Activated T-helper 2 cell treated with anti-CD3 and anti-CD28 coated beads, Interferon-gamma antibody, Interleukin-2, Interleukin-4, amounts not matched to agents 10 μg/mL and 5 μg/mL and 100 μg/mL, durations not matched to agents 14 hours and 24 hours and 36 hours (primary cell): ENCODE data around the gene FLACC1. TPM values are rescaled to one million over a fixed set of nuclear protein-coding genes. Genes with fewer than 3 reads are reported as not detected.
"Not testable (repeated sequence)": the region's sequence is repeated elsewhere in the genome, so short reads cannot be mapped to it uniquely, and the experiment has no call there.

Experiments
- DNase-seq: peaks from one replicate; pipeline ENCODE4 v3.0.0; 2021; ENCODE audit warnings: low spot score
- H3K27ac Mint-ChIP-seq: one replicate; pipeline ENCODE4 v1.8.0; 2021; ENCODE audit warnings: mixed read lengths
- H3K27me3 Mint-ChIP-seq: one replicate; pipeline ENCODE4 v1.8.0; 2021; ENCODE audit warnings: low read depth, mixed read lengths
- H3K36me3 Mint-ChIP-seq: one replicate; pipeline ENCODE4 v1.8.0; 2021; ENCODE audit warnings: low read depth, mixed read lengths
- H3K4me1 Mint-ChIP-seq: one replicate; pipeline ENCODE4 v1.8.0; 2021; ENCODE audit warnings: low read depth, mixed read lengths
- H3K4me3 Mint-ChIP-seq: one replicate; pipeline ENCODE4 v1.8.0; 2021; ENCODE audit warnings: low read depth, mild to moderate bottlenecking, moderate library complexity, mixed read lengths
- H3K9me3 Mint-ChIP-seq: one replicate; pipeline ENCODE4 v1.8.0; 2021; ENCODE audit warnings: mixed read lengths
- intact Hi-C: fragments of 100-400 bp; cut with micrococcal nuclease; formaldehyde crosslinking; loops from one replicate; pipeline ENCODE4 v1.15.1; 2023
- total RNA-seq: library from RNA; stranded (reverse); gene quantifications from 2 replicates; pipeline ENCODE4 v1.2.3, GENCODE V29; 2022

FLACC1 gene
- total RNA-seq, 1 donor from 2014 or later = 0.84 TPM

DNA sequence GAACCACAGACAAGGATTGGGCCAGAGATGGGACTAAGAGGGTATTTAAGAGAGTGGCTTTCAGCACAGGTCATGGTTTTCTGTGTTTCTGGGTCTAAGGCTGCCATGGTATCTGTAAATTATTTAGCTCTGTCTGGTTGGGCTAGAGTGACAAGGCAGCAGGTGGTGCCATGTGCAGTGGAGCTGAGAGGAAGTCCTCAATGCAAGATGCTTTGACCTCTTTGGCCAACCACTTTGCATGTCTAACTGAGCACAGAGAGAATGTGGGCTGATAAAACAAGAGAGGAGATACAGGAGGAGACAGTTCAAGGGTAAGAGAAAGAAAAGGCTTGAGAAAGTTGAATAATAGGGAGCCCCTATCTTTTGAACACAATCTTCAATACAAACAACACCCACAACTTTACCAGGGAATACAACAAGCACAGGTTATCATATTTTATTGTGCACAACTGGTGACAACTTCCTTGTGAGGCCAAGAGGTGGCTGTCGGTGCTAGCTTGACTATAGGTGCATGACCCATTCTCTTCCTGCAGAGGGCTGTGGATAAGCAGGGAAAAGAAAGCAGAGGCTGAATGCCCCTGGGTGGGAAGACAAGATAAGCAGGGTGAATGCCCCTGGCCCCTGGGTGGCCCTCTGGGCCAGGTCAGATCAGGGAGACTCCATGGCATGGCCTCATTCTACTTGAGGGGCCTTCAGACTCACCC is 12.3 kb downstream of the FLACC1 start:
- Mint-ChIP-seq H3K36me3 (peaks cover 37% of the 10 kb centered on the region), H3K4me3 (no peak overlapping the region), H3K27me3 (no peaks in the 10 kb centered on the region), H3K27ac (no peak overlapping the region), H3K9me3 (peaks cover 16% of the 10 kb centered on the region), H3K4me1 (peaks cover 33% of the 10 kb centered on the region)
- intact Hi-C loops = no loop called here
- no peak for DNase-seq

DNA sequence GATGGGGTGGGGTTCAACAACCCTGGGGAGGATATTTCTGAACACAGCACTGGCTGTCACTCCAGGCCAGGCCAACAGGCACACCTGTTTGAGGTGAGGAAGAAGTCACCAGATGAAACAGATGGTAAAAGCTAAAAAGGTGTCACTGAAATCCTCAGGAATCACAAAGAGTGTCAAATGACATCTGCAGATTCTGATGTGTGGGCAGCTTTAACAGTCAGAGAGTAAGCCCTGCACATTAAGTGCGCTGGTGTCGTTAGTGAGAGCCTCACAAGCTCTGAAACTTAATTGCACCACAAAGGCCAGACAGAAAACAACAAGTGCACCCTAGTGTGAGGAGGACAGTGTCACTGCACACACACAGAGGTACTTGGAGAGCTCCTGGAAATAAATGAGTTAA is 13.6 kb downstream of the FLACC1 start:
- no peak overlapping the region for H3K4me3 Mint-ChIP-seq
- DNase-seq = no peak
- H3K4me1 Mint-ChIP-seq = peaks cover 37% of the 10 kb centered on the region
- intact Hi-C loops = no loop called here
- H3K27me3 Mint-ChIP-seq = no peaks in the 10 kb centered on the region
- peaks cover 28% of the 10 kb centered on the region for H3K9me3 Mint-ChIP-seq
- no peak overlapping the region for H3K27ac Mint-ChIP-seq
- H3K36me3 Mint-ChIP-seq = peaks cover 50% of the 10 kb centered on the region

DNA sequence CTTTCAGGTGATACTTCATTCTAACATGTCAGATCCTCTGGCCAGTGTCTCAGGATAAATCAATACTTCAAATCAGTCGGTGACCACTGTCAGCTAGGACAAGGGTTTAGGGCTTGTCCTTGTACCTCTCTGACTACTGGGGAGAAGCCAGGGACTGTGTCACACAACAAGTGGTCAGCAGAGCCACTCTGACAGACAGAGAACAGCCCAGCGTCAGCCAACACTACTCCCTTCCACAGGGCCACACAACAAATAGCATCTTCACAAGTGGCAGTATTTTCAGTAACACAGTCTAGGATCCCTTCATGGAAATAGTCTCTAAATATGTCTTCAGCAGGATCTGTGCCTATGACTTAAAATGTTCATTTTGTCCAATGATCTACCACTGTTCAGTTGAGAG is 14.2 kb downstream of the FLACC1 start:
- Mint-ChIP-seq H3K27ac (no peak overlapping the region), H3K9me3 (peaks cover 34% of the 10 kb centered on the region), H3K4me1 (peaks cover 37% of the 10 kb centered on the region), H3K4me3 (no peak overlapping the region), H3K27me3 (no peaks in the 10 kb centered on the region), H3K36me3 (peaks cover 56% of the 10 kb centered on the region)
- DNase-seq = no peak
- intact Hi-C loops = no loop called here

DNA sequence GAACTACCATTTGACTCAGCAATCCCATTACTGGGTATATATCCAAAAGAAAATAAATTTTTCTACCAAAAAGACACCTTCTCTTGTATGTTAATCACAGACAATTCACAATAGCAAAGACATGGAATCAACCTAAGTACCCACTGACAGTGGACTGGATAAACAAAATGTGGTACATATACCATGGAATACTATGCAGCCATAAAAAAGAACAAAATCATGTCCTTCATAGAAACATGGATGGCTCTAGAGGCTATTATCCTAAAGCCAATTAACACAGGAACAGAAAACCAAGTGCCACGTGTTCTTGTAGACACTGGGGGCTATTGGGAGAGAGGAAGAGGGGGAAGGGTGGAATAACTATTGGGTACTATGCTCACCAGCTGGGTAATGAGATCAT is 27.7 kb downstream of the FLACC1 start:
- Mint-ChIP-seq H3K27ac (no peak overlapping the region), H3K4me1 (no peaks in the 10 kb centered on the region), H3K9me3 (peaks cover 44% of the 10 kb centered on the region), H3K36me3 (peaks cover 14% of the 10 kb centered on the region), H3K27me3 (no peaks in the 10 kb centered on the region), H3K4me3 (no peak overlapping the region)
- intact Hi-C loops = no loop called here
- no peak for DNase-seq

DNA sequence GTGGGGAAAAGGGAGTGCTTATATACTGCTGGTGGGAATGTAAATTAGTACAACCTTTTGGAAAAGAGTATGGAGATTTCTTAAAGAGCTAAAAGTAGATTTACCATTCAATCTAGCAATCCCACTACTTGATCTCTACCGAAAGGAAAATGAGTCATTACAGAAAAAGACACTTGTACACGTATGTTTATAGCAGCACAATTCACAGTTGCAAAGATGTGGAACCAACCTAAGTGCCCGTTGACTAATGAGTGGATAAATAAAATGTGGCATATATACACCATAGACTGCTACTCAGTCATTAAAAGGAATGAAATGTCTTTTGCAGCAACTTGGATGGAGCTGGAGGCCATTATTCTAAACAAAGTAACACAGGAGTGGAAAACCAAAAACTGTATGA is 29.5 kb downstream of the FLACC1 start:
- peaks cover 22% of the 10 kb centered on the region for H3K36me3 Mint-ChIP-seq
- H3K27ac Mint-ChIP-seq = no peak overlapping the region
- peaks cover 50% of the 10 kb centered on the region for H3K9me3 Mint-ChIP-seq
- no peaks in the 10 kb centered on the region for H3K27me3 Mint-ChIP-seq
- intact Hi-C loops = no loop called here
- H3K4me3 Mint-ChIP-seq = no peak overlapping the region
- no peaks in the 10 kb centered on the region for H3K4me1 Mint-ChIP-seq
- no peak for DNase-seq

DNA sequence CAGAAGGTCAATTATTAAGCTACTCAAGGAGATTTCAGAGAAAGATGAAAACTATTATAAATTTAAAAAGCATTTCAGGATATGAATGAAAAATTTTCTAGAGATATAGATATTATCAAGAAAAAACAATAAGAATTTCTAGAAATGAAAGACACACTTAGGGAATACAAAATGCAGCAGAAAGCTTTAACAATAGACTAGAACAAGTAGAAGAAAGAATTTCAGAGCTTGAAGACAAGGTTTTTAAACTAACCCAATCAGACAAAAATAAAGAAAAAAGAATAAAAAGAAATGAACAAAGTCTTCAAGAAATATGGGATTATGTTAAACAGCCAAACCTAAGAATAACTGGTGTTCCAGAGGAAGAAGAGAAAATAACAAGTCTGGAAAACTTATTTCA is 34.4 kb downstream of the FLACC1 start:
- H3K36me3 Mint-ChIP-seq = peaks cover 24% of the 10 kb centered on the region
- peaks cover 62% of the 10 kb centered on the region for H3K9me3 Mint-ChIP-seq
- no peaks in the 10 kb centered on the region for H3K4me1 Mint-ChIP-seq
- no peak overlapping the region for H3K4me3 Mint-ChIP-seq
- intact Hi-C loops = no loop called here
- no peak for DNase-seq
- H3K27ac Mint-ChIP-seq = no peak overlapping the region
- no peaks in the 10 kb centered on the region for H3K27me3 Mint-ChIP-seq

DNA sequence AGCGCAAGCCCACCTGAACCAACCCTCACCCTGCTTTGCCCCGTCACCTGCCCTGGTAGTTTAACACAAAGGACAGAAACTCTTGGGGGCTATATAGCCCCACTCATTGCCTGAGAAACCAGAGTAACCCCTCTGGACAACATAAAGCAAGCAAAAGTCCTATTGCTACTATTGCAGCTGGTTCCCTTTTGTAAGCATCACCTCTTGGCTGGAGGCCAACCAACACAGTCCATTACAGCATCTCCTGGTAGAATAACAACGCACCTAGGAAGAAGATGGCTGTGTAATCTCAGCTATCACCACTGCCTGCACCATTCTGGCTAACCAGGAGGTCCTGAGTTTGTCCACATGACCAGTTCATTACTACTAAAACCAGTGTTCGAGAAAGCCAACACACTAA is 36.4 kb downstream of the FLACC1 start:
- intact Hi-C loops = no loop called here
- H3K4me3 Mint-ChIP-seq = no peak overlapping the region
- H3K27ac Mint-ChIP-seq = no peak overlapping the region
- no peaks in the 10 kb centered on the region for H3K27me3 Mint-ChIP-seq
- H3K36me3 Mint-ChIP-seq = peaks cover 20% of the 10 kb centered on the region
- peaks cover 55% of the 10 kb centered on the region for H3K9me3 Mint-ChIP-seq
- H3K4me1 Mint-ChIP-seq = no peaks in the 10 kb centered on the region
- no peak for DNase-seq

DNA sequence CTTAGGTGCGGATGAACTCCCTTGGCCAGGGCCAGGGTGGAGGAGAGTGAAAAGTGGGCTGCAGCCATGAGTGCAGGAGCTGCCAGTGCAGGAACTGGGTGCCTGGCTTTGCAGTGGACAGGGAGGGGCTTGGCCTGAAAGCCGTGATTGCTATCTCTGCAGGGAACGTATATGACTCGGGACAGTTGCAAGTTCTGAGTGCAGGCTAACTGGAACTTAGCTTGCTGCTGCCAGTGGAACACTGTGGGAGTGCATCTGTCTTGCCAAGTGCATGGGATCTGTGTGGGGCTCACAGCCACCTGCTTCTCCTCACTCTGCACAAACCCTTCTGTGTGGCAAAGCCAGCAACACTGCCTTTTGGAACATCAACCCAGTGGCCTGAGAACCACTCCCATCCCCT is 36.9 kb downstream of the FLACC1 start:
- Mint-ChIP-seq H3K4me3 (no peak overlapping the region), H3K4me1 (no peaks in the 10 kb centered on the region), H3K9me3 (peaks cover 55% of the 10 kb centered on the region), H3K36me3 (peaks cover 20% of the 10 kb centered on the region), H3K27me3 (no peaks in the 10 kb centered on the region), H3K27ac (no peak overlapping the region)
- intact Hi-C loops = no loop called here
- no peak for DNase-seq

DNA sequence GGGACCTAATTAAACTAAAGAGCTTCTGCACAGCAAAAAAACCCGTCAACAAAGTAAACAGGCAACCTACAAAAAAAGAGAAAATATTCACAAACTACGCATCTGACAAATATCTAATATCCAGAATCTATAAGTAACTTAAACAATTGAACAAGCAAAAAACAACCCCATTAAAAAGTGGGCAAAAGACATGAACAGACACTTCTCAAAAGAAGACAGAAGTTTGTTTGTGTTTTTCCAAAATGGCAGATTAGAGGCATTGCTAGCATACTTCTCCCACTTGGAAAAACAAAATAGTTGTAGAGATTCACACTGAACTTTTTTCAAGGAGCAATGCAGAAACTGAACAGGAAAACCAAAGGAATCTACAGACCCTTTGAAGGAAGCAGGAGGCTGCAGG is 37.6 kb downstream of the FLACC1 start:
- peaks cover 57% of the 10 kb centered on the region for H3K9me3 Mint-ChIP-seq

DNA sequence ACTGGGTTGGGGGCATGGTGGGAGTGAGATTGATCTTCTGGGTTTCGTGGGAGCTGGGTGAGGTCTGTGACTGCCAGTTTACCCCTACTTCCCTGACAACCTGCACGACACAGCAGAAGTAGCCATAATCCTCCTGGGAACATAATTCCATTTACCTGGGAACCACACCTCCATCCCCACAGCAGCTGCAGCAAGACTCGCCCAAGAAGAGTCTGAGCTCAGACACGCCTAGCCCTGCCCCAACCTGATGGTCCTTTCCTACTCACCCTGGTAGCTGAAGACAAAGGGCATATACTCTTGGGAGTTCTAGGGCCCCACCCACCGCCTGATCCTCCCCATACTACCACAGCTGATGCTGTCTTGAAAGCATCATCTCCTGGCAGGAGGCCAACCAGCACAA is 43.8 kb downstream of the FLACC1 start:
- intact Hi-C loops = no loop called here
- Mint-ChIP-seq H3K9me3 (peaks cover 60% of the 10 kb centered on the region), H3K4me3 (no peak overlapping the region), H3K4me1 (no peaks in the 10 kb centered on the region), H3K36me3 (peaks cover 25% of the 10 kb centered on the region), H3K27me3 (no peaks in the 10 kb centered on the region), H3K27ac (no peak overlapping the region)
- no peak for DNase-seq

More for the DNA sequence above, 37.6 kb downstream of the FLACC1 start:
- no peaks in the 10 kb centered on the region for H3K4me1 Mint-ChIP-seq
- H3K27me3 Mint-ChIP-seq = no peaks in the 10 kb centered on the region
- H3K36me3 Mint-ChIP-seq = peaks cover 20% of the 10 kb centered on the region
- no peak overlapping the region for H3K4me3 Mint-ChIP-seq
- H3K27ac Mint-ChIP-seq = no peak overlapping the region
- intact Hi-C loops = no loop called here
- DNase-seq = no peak

DNA sequence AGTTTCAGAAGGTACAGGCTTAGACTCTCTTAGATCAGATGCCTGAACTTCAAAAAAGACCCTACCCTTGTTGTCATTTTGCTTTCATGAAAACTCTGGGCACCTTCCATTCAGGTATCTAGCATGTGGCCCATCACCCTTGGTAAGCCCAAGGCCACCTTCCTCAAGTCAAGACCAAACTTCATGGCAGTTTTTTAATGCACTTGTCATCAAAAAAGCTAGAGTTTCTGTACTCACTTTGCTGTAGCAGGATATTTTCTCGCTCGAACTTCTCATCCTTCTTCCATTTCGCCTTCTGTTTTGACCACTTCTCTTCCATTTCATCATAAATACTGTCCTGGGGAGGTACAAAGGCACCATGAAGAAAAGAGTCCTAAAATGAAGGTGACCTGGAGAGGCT is 48.2 kb downstream of the FLACC1 start:
- no peak for DNase-seq
- Mint-ChIP-seq H3K27ac (no peak overlapping the region), H3K36me3 (peaks cover 42% of the 10 kb centered on the region), H3K4me1 (no peaks in the 10 kb centered on the region), H3K4me3 (no peak overlapping the region), H3K9me3 (peaks cover 47% of the 10 kb centered on the region), H3K27me3 (no peaks in the 10 kb centered on the region)
- intact Hi-C loops = no loop called here

DNA sequence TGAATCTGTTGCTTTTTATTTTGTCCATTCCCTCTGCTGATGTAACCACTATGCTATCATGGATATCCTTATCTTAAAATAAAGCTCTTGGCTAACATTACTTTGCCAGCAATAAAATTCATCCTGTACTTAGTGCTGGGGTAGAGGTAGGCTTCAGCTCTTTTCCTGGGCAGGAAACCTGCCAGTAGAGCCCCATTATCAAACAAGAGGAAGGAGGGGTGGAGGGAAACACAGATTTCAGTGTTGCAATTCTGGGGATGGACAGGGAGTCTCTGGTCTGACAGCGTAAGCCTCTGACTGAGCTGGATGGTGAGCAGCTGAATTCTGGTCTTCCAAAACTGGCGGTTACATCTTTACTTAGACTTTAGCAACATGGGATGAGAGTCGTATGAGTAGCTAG is 49.3 kb downstream of the FLACC1 start:
- no peaks in the 10 kb centered on the region for H3K4me1 Mint-ChIP-seq
- intact Hi-C loops = no loop called here
- H3K27ac Mint-ChIP-seq = no peak overlapping the region
- DNase-seq = no peak
- no peak overlapping the region for H3K4me3 Mint-ChIP-seq
- H3K27me3 Mint-ChIP-seq = no peaks in the 10 kb centered on the region
- peaks cover 54% of the 10 kb centered on the region for H3K9me3 Mint-ChIP-seq
- peaks cover 39% of the 10 kb centered on the region for H3K36me3 Mint-ChIP-seq

DNA sequence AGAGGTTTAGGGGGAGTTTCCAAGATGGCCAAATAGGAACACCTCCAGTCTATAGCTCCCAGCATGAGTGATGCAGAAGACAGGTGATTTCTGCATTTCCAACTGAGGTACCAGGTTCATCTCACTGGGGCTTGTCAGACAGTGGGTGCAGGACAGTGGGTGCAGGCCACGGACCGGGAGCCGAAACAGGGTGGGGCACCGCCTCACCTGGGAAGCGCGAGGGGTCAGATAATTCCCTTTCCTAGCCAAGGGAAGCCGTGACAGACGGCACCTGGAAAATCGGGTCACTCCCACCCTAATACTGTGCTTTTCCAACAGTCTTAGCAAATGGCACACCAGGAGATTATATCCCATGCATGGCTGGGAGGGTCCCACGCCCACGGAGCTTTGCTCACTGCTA is 57.2 kb downstream of the FLACC1 start:
- Mint-ChIP-seq H3K9me3 (peaks cover 57% of the 10 kb centered on the region), H3K36me3 (peaks cover 33% of the 10 kb centered on the region)
- intact Hi-C loops, H3K4me1 Mint-ChIP-seq, H3K27me3 Mint-ChIP-seq, H3K4me3 Mint-ChIP-seq, H3K27ac Mint-ChIP-seq, DNase-seq: not testable (repeated sequence)
